GM23248 (cell line): ENCODE data around the gene ZNF346.

Experiments
- EZH2 ChIP-seq: fragments of 200-600 bp; sonication (generic); IDR thresholded peaks from 2 replicates; pipeline ENCODE4 v1.6.1; 2018; ENCODE audit warnings: antibody characterized with exemption, mild to moderate bottlenecking; ENCODE audit not compliant: insufficient read depth, poor library complexity, severe bottlenecking
- EZH2phosphoT487 ChIP-seq: fragments of 200-600 bp; sonication (generic); IDR thresholded peaks from 2 replicates; pipeline ENCODE4 v1.6.1; 2018; ENCODE audit warnings: antibody characterized with exemption, moderate library complexity, mild to moderate bottlenecking, low read depth; ENCODE audit not compliant: insufficient read depth

GRCh38 chr5:177094224-177095087 is 72.0 kb downstream of the ZNF346 start:
- TF ChIP-seq EZH2 (no peak), EZH2phosphoT487 (no peak)
